Measurements from ENCODE around the gene FRMD4A. TPM values are rescaled to one million over a fixed set of nuclear protein-coding genes. Genes with fewer than 3 reads are reported as not detected.

Gene FRMD4A
- total RNA-seq, 2 donors from 2014 or later = 22.3 to 22.4 TPM

DNA sequence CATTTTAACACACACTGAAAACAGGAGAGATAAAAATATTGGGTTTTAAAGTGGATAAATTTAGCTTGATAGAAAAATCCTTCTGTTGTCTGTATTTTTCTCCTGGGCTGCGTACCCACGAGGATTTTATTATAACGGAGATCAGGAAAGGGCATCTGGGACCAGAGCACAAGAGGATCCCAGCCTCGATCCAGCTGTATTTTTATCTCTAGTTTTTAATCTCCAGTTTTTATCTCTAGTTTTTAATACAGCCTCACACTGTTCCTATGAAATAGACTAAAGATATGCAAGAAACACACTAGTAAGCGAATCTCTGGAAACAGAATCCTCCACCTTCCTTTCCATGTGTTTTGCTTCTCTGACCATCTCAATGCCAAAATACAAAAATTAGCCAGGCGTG lies 295.2 kb downstream of the FRMD4A start:
- DNase-seq = no peak
- H3K27me3 ChIP-seq (ENCODE audit: control insufficient read depth, insufficient read depth, low read length, poor library complexity, severe bottlenecking) = no peaks in the 10 kb centered on the region
- Mint-ChIP-seq H3K27ac (no peak overlapping the region), H3K4me1 (peaks cover 1% of the 10 kb centered on the region), H3K4me3 (no peak overlapping the region), H3K36me3 (ENCODE audit: low read depth) (no peaks in the 10 kb centered on the region), H3K27me3 (ENCODE audit: insufficient read depth) (no peaks in the 10 kb centered on the region), H3K9me3 (no peaks in the 10 kb centered on the region)
- no peaks in the 10 kb centered on the region for H3K4me1 ChIP-seq (ENCODE audit: control insufficient read depth, insufficient read depth, low read length)
- no peaks in the 10 kb centered on the region for H3K36me3 ChIP-seq (ENCODE audit: control insufficient read depth, insufficient read depth, low read length)
- H3K27ac ChIP-seq (ENCODE audit: low read depth, low read length) = no peak overlapping the region
- H3K9ac ChIP-seq (ENCODE audit: extremely low read depth, low read length, poor library complexity, severe bottlenecking) = no peak overlapping the region
- no peak overlapping the region for H3K4me3 ChIP-seq (ENCODE audit: low read length)
- H3K9me3 ChIP-seq (ENCODE audit: control insufficient read depth, low read length) = no peaks in the 10 kb centered on the region
- TF ChIP-seq CTCF (conservative IDR thresholded peaks at IDR 0.05) = no peak
- 89 to 95% methylated on average over 6 of the region's 6 CpGs for WGBS, 2 experiments (ENCODE audit: insufficient coverage in 1 of 2, insufficient read length in 1 of 2)

GRCh38 chr10:14032406-14032998 lies 298.2 kb downstream of the FRMD4A start:
- H3K9me3 ChIP-seq (ENCODE audit: control insufficient read depth, low read length) = no peaks in the 10 kb centered on the region
- no peak overlapping the region for H3K27ac ChIP-seq (ENCODE audit: low read depth, low read length)
- Mint-ChIP-seq H3K27ac (no peak overlapping the region), H3K4me3 (no peak overlapping the region), H3K9me3 (no peaks in the 10 kb centered on the region), H3K27me3 (ENCODE audit: insufficient read depth) (no peaks in the 10 kb centered on the region), H3K36me3 (ENCODE audit: low read depth) (no peaks in the 10 kb centered on the region), H3K4me1 (no peaks in the 10 kb centered on the region)
- WGBS, 2 experiments (ENCODE audit: insufficient coverage in 1 of 2, insufficient read length in 1 of 2) = 57 to 89% methylated on average over 4 to 17 of the region's 17 CpGs
- peak; percentile 93 for DNase-seq
- H3K4me3 ChIP-seq (ENCODE audit: low read length) = no peak overlapping the region
- H3K36me3 ChIP-seq (ENCODE audit: control insufficient read depth, insufficient read depth, low read length) = no peaks in the 10 kb centered on the region
- TF ChIP-seq CTCF (conservative IDR thresholded peaks at IDR 0.05) = peak; percentile 98
- H3K4me1 ChIP-seq (ENCODE audit: control insufficient read depth, insufficient read depth, low read length) = no peaks in the 10 kb centered on the region
- H3K27me3 ChIP-seq (ENCODE audit: control insufficient read depth, insufficient read depth, low read length, poor library complexity, severe bottlenecking) = no peaks in the 10 kb centered on the region
- H3K9ac ChIP-seq (ENCODE audit: extremely low read depth, low read length, poor library complexity, severe bottlenecking) = no peak overlapping the region

- 76 to 91% methylated on average over 4 of the region's 4 CpGs for WGBS, 2 experiments (ENCODE audit: insufficient coverage in 1 of 2, insufficient read length in 1 of 2)
- Mint-ChIP-seq H3K27me3 (ENCODE audit: insufficient read depth) (peaks cover 6% of the 10 kb centered on the region), H3K36me3 (ENCODE audit: low read depth) (no peaks in the 10 kb centered on the region), H3K27ac (no peak overlapping the region), H3K4me3 (no peak overlapping the region), H3K9me3 (no peaks in the 10 kb centered on the region), H3K4me1 (no peaks in the 10 kb centered on the region)
- Histone ChIP-seq H3K36me3 (ENCODE audit: control insufficient read depth, insufficient read depth, low read length) (no peaks in the 10 kb centered on the region), H3K4me3 (ENCODE audit: low read length) (no peak overlapping the region), H3K4me1 (ENCODE audit: control insufficient read depth, insufficient read depth, low read length) (no peaks in the 10 kb centered on the region), H3K9me3 (ENCODE audit: control insufficient read depth, low read length) (no peaks in the 10 kb centered on the region), H3K9ac (ENCODE audit: extremely low read depth, low read length, poor library complexity, severe bottlenecking) (no peak overlapping the region), H3K27me3 (ENCODE audit: control insufficient read depth, insufficient read depth, low read length, poor library complexity, severe bottlenecking) (no peaks in the 10 kb centered on the region), H3K27ac (ENCODE audit: low read depth, low read length) (no peak overlapping the region)
- no peak for TF ChIP-seq CTCF (conservative IDR thresholded peaks at IDR 0.05)
- no peak for DNase-seq
Measured at GRCh38 chr10:14026325-14026724, 304.4 kb downstream of the FRMD4A start.

All from endodermal cell (in vitro differentiated cells).